ENCODE results near the gene KIF5C.

GRCh38 chr2:149021761-149022160 is 146.7 kb downstream of the KIF5C start:
- TF ChIP-seq, protein P1, sequence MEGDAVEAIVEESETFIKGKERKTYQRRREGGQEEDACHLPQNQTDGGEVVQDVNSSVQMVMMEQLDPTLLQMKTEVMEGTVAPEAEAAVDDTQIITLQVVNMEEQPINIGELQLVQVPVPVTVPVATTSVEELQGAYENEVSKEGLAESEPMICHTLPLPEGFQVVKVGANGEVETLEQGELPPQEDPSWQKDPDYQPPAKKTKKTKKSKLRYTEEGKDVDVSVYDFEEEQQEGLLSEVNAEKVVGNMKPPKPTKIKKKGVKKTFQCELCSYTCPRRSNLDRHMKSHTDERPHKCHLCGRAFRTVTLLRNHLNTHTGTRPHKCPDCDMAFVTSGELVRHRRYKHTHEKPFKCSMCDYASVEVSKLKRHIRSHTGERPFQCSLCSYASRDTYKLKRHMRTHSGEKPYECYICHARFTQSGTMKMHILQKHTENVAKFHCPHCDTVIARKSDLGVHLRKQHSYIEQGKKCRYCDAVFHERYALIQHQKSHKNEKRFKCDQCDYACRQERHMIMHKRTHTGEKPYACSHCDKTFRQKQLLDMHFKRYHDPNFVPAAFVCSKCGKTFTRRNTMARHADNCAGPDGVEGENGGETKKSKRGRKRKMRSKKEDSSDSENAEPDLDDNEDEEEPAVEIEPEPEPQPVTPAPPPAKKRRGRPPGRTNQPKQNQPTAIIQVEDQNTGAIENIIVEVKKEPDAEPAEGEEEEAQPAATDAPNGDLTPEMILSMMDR (IDR thresholded peaks at IDR 0.05 in 4 of 5, conservative IDR thresholded peaks at IDR 0.05 in 1 of 5), result no peak
- no peak for TF ChIP-seq POLR2A (IDR thresholded peaks at IDR 0.05)

Data from gastrocnemius medialis (tissue), 4 donors.